H1 (cell line): ENCODE results near the gene AIFM1. TPM values are rescaled to one million over a fixed set of nuclear protein-coding genes. Genes with fewer than 3 reads are reported as not detected.

Experiments used
- CTCF ChIA-PET: fragments of 300-600 bp; sonication (Branson Sonifier 250); formaldehyde crosslinking; loops from one replicate; lab custom pipeline; 2021; ENCODE audit not compliant: partially characterized antibody; lab: Charles Lee
- POLR2A ChIA-PET: fragments of 300-600 bp; sonication (Branson Sonifier 250); formaldehyde crosslinking; loops from one replicate; lab custom pipeline; 2021; ENCODE audit warnings: inconsistent platforms; ENCODE audit not compliant: partially characterized antibody; lab: Charles Lee
- DNase-seq, 2 experiments: peaks; one replicate each; pipeline versions ENCODE4 v3.0.0 to v3.0.0-alpha.2; 2010 to 2022; ENCODE audit warnings: low spot score in 2 of 2, low read depth in 1 of 2, mixed read lengths in 1 of 2
- FAIRE-seq: peaks from 2 replicates; lab custom pipeline; 2011; peaks lifted over from hg19 to GRCh38; lab: Jason Lieb, UNC
- H2AFZ ChIP-seq: 2 replicates; pipeline ENCODE4 v1.8.1; 2012; ENCODE audit warnings: low read length, inconsistent platforms
- H2AK5ac ChIP-seq: 2 replicates; pipeline ENCODE4 v1.6.1; 2013; ENCODE audit warnings: low read depth, low read length
- H2BK120ac ChIP-seq: replicated peaks from 2 replicates; pipeline ENCODE3; 2013; ENCODE audit warnings: low read depth, low read length, inconsistent platforms
- H2BK12ac ChIP-seq: 2 replicates; pipeline ENCODE4 v1.6.1; 2013; ENCODE audit warnings: low read depth, low read length
- H2BK15ac ChIP-seq: 2 replicates; pipeline ENCODE4 v1.6.1; 2013; ENCODE audit warnings: low read length
- H2BK20ac ChIP-seq: 2 replicates; pipeline ENCODE4 v1.6.1; 2013; ENCODE audit warnings: low read length
- H2BK5ac ChIP-seq: 2 replicates; pipeline ENCODE4 v1.6.1; 2013; ENCODE audit warnings: low read depth, low read length
- H3K14ac ChIP-seq: 2 replicates; pipeline ENCODE4 v1.6.1; 2013; ENCODE audit warnings: inconsistent platforms; ENCODE audit not compliant: insufficient read length
- H3K18ac ChIP-seq: 2 replicates; pipeline ENCODE4 v1.6.1; 2013; ENCODE audit warnings: low read length; ENCODE audit errors: extremely low read depth
- H3K23ac ChIP-seq: 2 replicates; pipeline ENCODE4 v1.6.1; 2013; ENCODE audit warnings: inconsistent platforms; ENCODE audit not compliant: insufficient read length
- H3K23me2 ChIP-seq: 2 replicates; pipeline ENCODE4 v1.6.1; 2013; ENCODE audit warnings: low read depth, low read length
- H3K27ac ChIP-seq: 2 replicates; pipeline ENCODE4 v1.6.1; 2011; ENCODE audit warnings: low read depth, low read length, inconsistent platforms
- H3K27me3 ChIP-seq, 4 experiments: replicated peaks in 1 of 4; 1 replicate in 1 of 4; 2 replicates in 3 of 4; pipeline versions ENCODE4 v1.6.1 to v1.8.1; 2011 to 2013; ENCODE audit warnings: low read length in 3 of 4, mild to moderate bottlenecking in 3 of 4, inconsistent platforms in 2 of 4, mixed read lengths in 2 of 4, moderate library complexity in 1 of 4; ENCODE audit not compliant: control insufficient read depth in 3 of 4, insufficient read depth in 3 of 4; ENCODE audit errors: extremely low read depth in 1 of 4
- H3K36me3 ChIP-seq, 4 experiments: 2 replicates each; pipeline versions ENCODE4 v1.6.1 to v1.8.1; 2011 to 2013; ENCODE audit warnings: mild to moderate bottlenecking in 4 of 4, low read length in 3 of 4, moderate library complexity in 2 of 4, control low read depth in 1 of 4, inconsistent platforms in 1 of 4; ENCODE audit not compliant: insufficient read depth in 4 of 4, control insufficient read depth in 2 of 4
- H3K4ac ChIP-seq: replicated peaks from 2 replicates; pipeline ENCODE3; 2013; ENCODE audit warnings: low read length, low read depth, mixed read lengths, inconsistent platforms; ENCODE audit not compliant: insufficient read length
- H3K4me1 ChIP-seq, 4 experiments: replicated peaks in 1 of 4; 1 replicate in 1 of 4; 2 replicates in 3 of 4; pipeline versions ENCODE4 v1.6.1 to v1.8.1; 2011 to 2013; ENCODE audit warnings: low read length in 3 of 4, inconsistent platforms in 2 of 4, mixed read lengths in 1 of 4; ENCODE audit not compliant: insufficient read depth in 4 of 4, control insufficient read depth in 3 of 4
- H3K4me2 ChIP-seq, 2 experiments: 2 replicates each; pipeline versions ENCODE4 v1.6.1 to v1.8.1; 2011 to 2013; ENCODE audit warnings: low read depth in 2 of 2, low read length in 2 of 2, control low read depth in 1 of 2, inconsistent platforms in 1 of 2, mild to moderate bottlenecking in 1 of 2; ENCODE audit not compliant: insufficient read depth in 1 of 2
- H3K4me3 ChIP-seq, 4 experiments: fragments of 200-600, 300-600 bp in 1 of 4; sonication (generic), shearing (Covaris generic), sonication (Bioruptor Twin) in 1 of 4; 2 replicates each; pipeline versions ENCODE4 v1.5.1 to v1.8.1; 2011 to 2016; ENCODE audit warnings: low read length in 4 of 4, low read depth in 3 of 4, control low read depth in 2 of 4, inconsistent platforms in 2 of 4, mild to moderate bottlenecking in 2 of 4, mixed read lengths in 1 of 4, moderate library complexity in 1 of 4; ENCODE audit not compliant: insufficient read depth in 2 of 4; ENCODE audit errors: extremely low read depth in 1 of 4
- H3K56ac ChIP-seq: replicated peaks from 2 replicates; pipeline ENCODE3; 2013; ENCODE audit warnings: low read depth, mild to moderate bottlenecking, mixed read lengths, low read length, inconsistent platforms; ENCODE audit not compliant: insufficient read length
- H3K79me1 ChIP-seq: 2 replicates; pipeline ENCODE4 v1.6.1; 2013; ENCODE audit warnings: low read depth, low read length, control low read depth
- H3K79me2 ChIP-seq, 2 experiments: 2 replicates each; pipeline versions ENCODE4 v1.6.1 to v1.8.1; 2012 to 2013; ENCODE audit warnings: low read length in 2 of 2, mild to moderate bottlenecking in 2 of 2, inconsistent platforms in 1 of 2; ENCODE audit not compliant: insufficient read depth in 2 of 2, control insufficient read depth in 1 of 2
- H3K9ac ChIP-seq, 4 experiments: replicated peaks in 1 of 4; 1 replicate in 1 of 4; 2 replicates in 3 of 4; pipeline versions ENCODE4 v1.6.1 to v1.8.1; 2011 to 2013; ENCODE audit warnings: low read depth in 3 of 4, low read length in 3 of 4, control low read depth in 2 of 4, mild to moderate bottlenecking in 2 of 4, moderate library complexity in 2 of 4, inconsistent platforms in 1 of 4; ENCODE audit errors: extremely low read depth in 1 of 4
- H3K9me3 ChIP-seq, 2 experiments: 2 replicates each; pipeline versions ENCODE4 v1.6.1 to v1.8.1; 2012 to 2013; ENCODE audit warnings: mild to moderate bottlenecking in 2 of 2, moderate library complexity in 2 of 2, control low read depth in 1 of 2, inconsistent platforms in 1 of 2, low read depth in 1 of 2, low read length in 1 of 2, mixed read lengths in 1 of 2; ENCODE audit not compliant: insufficient read depth in 2 of 2
- H4K20me1 ChIP-seq, 2 experiments: replicated peaks in 1 of 2; 2 replicates each; pipeline versions ENCODE3 to v1.8.1; 2011 to 2013; ENCODE audit warnings: inconsistent platforms in 2 of 2, low read length in 2 of 2, mild to moderate bottlenecking in 1 of 2; ENCODE audit not compliant: insufficient read depth in 2 of 2, control insufficient read depth in 1 of 2
- H4K5ac ChIP-seq: 2 replicates; pipeline ENCODE4 v1.6.1; 2013; ENCODE audit warnings: low read length, low read depth, mixed read lengths, inconsistent platforms; ENCODE audit not compliant: insufficient read length
- H4K8ac ChIP-seq: 2 replicates; pipeline ENCODE4 v1.8.0; 2013; ENCODE audit warnings: mild to moderate bottlenecking, moderate library complexity, low read length, inconsistent platforms; ENCODE audit not compliant: insufficient read depth; ENCODE audit errors: extremely low read depth
- H4K91ac ChIP-seq: replicated peaks from 2 replicates; pipeline ENCODE3; 2013; ENCODE audit warnings: low read length, mixed read lengths, inconsistent platforms; ENCODE audit not compliant: insufficient read length
- BRCA1 ChIP-seq: IDR thresholded peaks from 2 replicates; pipeline ENCODE4 v1.6.1; 2012; ENCODE audit warnings: low read depth, low read length, improper control_type of control experiment
- EGR1 ChIP-seq: IDR thresholded peaks from 2 replicates; pipeline ENCODE4 v1.6.1; 2011; ENCODE audit warnings: low read depth, low read length, borderline replicate concordance
- EZH2 ChIP-seq: fragments of 200-600 bp; sonication (generic); IDR thresholded peaks from 2 replicates; pipeline ENCODE4 v1.7.1; 2012; ENCODE audit warnings: low read depth, mild to moderate bottlenecking, moderate library complexity, low read length, inconsistent platforms; ENCODE audit not compliant: severe bottlenecking
- FOSL1 ChIP-seq: IDR thresholded peaks from 2 replicates; pipeline ENCODE4 v1.6.1; 2011; ENCODE audit warnings: mild to moderate bottlenecking, low read depth, low read length, moderate library complexity; ENCODE audit not compliant: insufficient read depth
- GABPA ChIP-seq: IDR thresholded peaks from 2 replicates; pipeline ENCODE4 v1.6.1; 2011; ENCODE audit warnings: mild to moderate bottlenecking, low read length, moderate library complexity, borderline replicate concordance; ENCODE audit not compliant: insufficient read depth
- NRF1 ChIP-seq: IDR thresholded peaks from 2 replicates; pipeline ENCODE4 v1.6.1; 2011; ENCODE audit warnings: mild to moderate bottlenecking, low read depth, low read length, improper control_type of control experiment
- PHF8 ChIP-seq: fragments of 200-600 bp; sonication (generic); conservative IDR thresholded peaks from 2 replicates; pipeline ENCODE4 v1.7.1; 2012; ENCODE audit warnings: low read depth, mild to moderate bottlenecking, inconsistent platforms, low read length, moderate library complexity
- POLR2AphosphoS5 ChIP-seq: IDR thresholded peaks from 2 replicates; pipeline ENCODE4 v1.6.1; 2011; ENCODE audit warnings: low read depth, low read length
- RNF2 ChIP-seq: fragments of 200-900, 300-1000 bp; sonication (generic); IDR thresholded peaks from 2 replicates; pipeline ENCODE4 v1.7.1; 2016; ENCODE audit warnings: borderline replicate concordance, low read depth, mild to moderate bottlenecking, antibody characterized with exemption, low read length; ENCODE audit not compliant: poor library complexity, severe bottlenecking; ENCODE audit errors: missing control alignments
- SIN3A ChIP-seq, 2 experiments: IDR thresholded peaks in 1 of 2; conservative IDR thresholded peaks in 1 of 2; 2 replicates each; pipeline ENCODE4 v1.6.1; 2011 to 2012; ENCODE audit warnings: low read length in 2 of 2, improper control_type of control experiment in 1 of 2, low read depth in 1 of 2, mild to moderate bottlenecking in 1 of 2
- SIRT6 ChIP-seq: IDR thresholded peaks from one replicate; pipeline ENCODE4 v1.7.1; 2012; ENCODE audit warnings: low read length, inconsistent platforms
- TAF1 ChIP-seq: IDR thresholded peaks from 2 replicates; pipeline ENCODE4 v1.6.1; 2011; ENCODE audit warnings: mild to moderate bottlenecking, low read depth, low read length
- TCF12 ChIP-seq: IDR thresholded peaks from 2 replicates; pipeline ENCODE4 v1.6.1; 2011; ENCODE audit warnings: low read depth, mild to moderate bottlenecking, low read length
- YY1 ChIP-seq: IDR thresholded peaks from 2 replicates; pipeline ENCODE4 v1.6.1; 2011; ENCODE audit warnings: low read depth, mild to moderate bottlenecking, low read length
- WGBS, 2 experiments: shearing (Covaris generic) in 1 of 2; methylation state at CpG; one replicate each; pipeline versions ENCODE4 v1.1.6 to v1.1.7; 2013 to 2015; ENCODE audit warnings: low lambda C conversion rate in 2 of 2, mixed read lengths in 2 of 2, inconsistent platforms in 1 of 2, low coverage in 1 of 2, missing lambda C conversion rate in 1 of 2; ENCODE audit not compliant: insufficient replicate concordance in 2 of 2, insufficient coverage in 1 of 2, insufficient read length in 1 of 2; ENCODE audit errors: extremely low coverage in 1 of 2, missing lambda C conversion rate in 1 of 2; 5-methylcytosine and 5-hydroxymethylcytosine counted together
- polyA plus RNA-seq, 7 experiments: library from polyadenylated mRNA; depleted of rRNA in 3 of 7; stranded (reverse) in 5 of 7; unstranded in 2 of 7; fragments of >200 nt in 5 of 7; fragments of 200-250 nt in 2 of 7; gene quantifications; 1 replicate in 5 of 7; 2 replicates in 1 of 7; 4 replicates in 1 of 7; pipeline versions ENCODE4 v1.2.1 to v1.2.3, GENCODE V29; 2011 to 2013; ENCODE audit warnings: missing spikeins in 2 of 7, mixed read lengths in 2 of 7
- total RNA-seq: library from RNA; stranded (reverse); fragmentation: NEBNext Ultra II Directional; extraction: Animal tissue kit (Norgen Biotek cat#: 25700); gene quantifications from 2 replicates; pipeline ENCODE4 v1.2.1, GENCODE V29; 2021

AIFM1 gene
- total and polyA plus RNA-seq, 2 of the 8 experiments (the other 6 are each of a cell fraction or from before 2014, with no cell fraction given), result 34.1 to 55.4 TPM

DNA sequence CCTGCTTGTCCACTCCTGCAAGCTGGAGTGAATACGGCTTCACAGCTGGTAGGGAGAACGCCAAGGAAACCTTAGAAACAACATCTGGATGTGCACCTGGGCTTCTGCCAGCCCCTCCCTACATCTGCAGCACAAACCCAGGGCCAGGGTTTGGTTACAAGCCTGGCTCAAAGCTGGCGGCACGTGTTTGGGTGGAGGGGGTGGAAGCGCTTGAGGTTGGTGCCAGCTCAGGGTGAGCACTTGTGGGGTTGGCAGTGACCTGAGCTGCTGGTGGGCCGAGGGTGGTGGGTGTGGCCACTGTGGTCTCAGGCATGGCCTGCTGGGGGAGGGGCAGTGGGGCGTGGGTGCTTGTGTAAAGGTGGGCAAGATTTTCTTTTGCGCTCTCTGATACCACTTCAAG lies 70.9 kb downstream of the AIFM1 start:
- no peak overlapping the region for H3K9ac ChIP-seq
- H4K20me1 ChIP-seq, result no peaks in the 10 kb centered on the region
- no peaks in the 10 kb centered on the region for H3K23me2 ChIP-seq
- no peak overlapping the region for H4K8ac ChIP-seq
- no peak for FAIRE-seq
- no peak overlapping the region for H3K23ac ChIP-seq
- no peak overlapping the region for H3K4me3 ChIP-seq
- no peak overlapping the region for H3K18ac ChIP-seq
- no peak overlapping the region for H2AFZ ChIP-seq
- H3K9me3 ChIP-seq, result no peaks in the 10 kb centered on the region
- no peak overlapping the region for H4K91ac ChIP-seq
- no peak overlapping the region for H3K56ac ChIP-seq
- H3K27ac ChIP-seq, result no peak overlapping the region
- no peak overlapping the region for H2AK5ac ChIP-seq
- 100% methylated on average over 1 of the region's 8 CpGs; no CpG with 5 or more reads in 1 of the 2 experiments for WGBS, 2 experiments
- H3K27me3 ChIP-seq, result no peaks in the 10 kb centered on the region
- ChIA-PET POLR2A (no interaction called here), CTCF (interaction anchor here (0.6 to 1.7 kb wide), 6 partner anchors 12 to 502 kb away, joined by 3 to 5 read pairs (median 3); no protein-coding TSS in a partner anchor)
- no peak for DNase-seq
- H3K14ac ChIP-seq, result no peak overlapping the region
- no peak overlapping the region for H2BK20ac ChIP-seq
- H3K79me2 ChIP-seq, result no peaks in the 10 kb centered on the region
- no peak overlapping the region for H3K4me2 ChIP-seq
- peaks cover 0 to 5% (median under 1%) of the 10 kb centered on the region in 4 experiments; a peak in 2 of 7 replicates for H3K4me1 ChIP-seq
- no peaks in the 10 kb centered on the region for H3K36me3 ChIP-seq
- H4K5ac ChIP-seq, result no peak overlapping the region
- H3K79me1 ChIP-seq, result no peaks in the 10 kb centered on the region
- no peak overlapping the region for H2BK120ac ChIP-seq
- no peak overlapping the region for H2BK15ac ChIP-seq
- no peak overlapping the region for H3K4ac ChIP-seq
- no peak overlapping the region for H2BK12ac ChIP-seq
- H2BK5ac ChIP-seq, result no peak overlapping the region
- TF ChIP-seq TAF1, result no peak
- no peak for TF ChIP-seq SIN3A (conservative IDR thresholded peaks at IDR 0.05 in 1 of 2, IDR thresholded peaks at IDR 0.05 in 1 of 2; ENCODE audit: low read depth in 1 of 2, low read length in 2 of 2)
- no peak for TF ChIP-seq FOSL1
- TF ChIP-seq EGR1, result no peak
- no peak for TF ChIP-seq TCF12
- TF ChIP-seq NRF1, result no peak
- TF ChIP-seq YY1, result no peak
- TF ChIP-seq PHF8, result no peak
- no peak for TF ChIP-seq RNF2
- no peak for TF ChIP-seq GABPA
- no peak for TF ChIP-seq EZH2
- no peak for TF ChIP-seq BRCA1
- TF ChIP-seq POLR2AphosphoS5, result no peak
- no peak for TF ChIP-seq SIRT6
